ENCODE results near the gene KCNE1.

Gene KCNE1

DNA sequence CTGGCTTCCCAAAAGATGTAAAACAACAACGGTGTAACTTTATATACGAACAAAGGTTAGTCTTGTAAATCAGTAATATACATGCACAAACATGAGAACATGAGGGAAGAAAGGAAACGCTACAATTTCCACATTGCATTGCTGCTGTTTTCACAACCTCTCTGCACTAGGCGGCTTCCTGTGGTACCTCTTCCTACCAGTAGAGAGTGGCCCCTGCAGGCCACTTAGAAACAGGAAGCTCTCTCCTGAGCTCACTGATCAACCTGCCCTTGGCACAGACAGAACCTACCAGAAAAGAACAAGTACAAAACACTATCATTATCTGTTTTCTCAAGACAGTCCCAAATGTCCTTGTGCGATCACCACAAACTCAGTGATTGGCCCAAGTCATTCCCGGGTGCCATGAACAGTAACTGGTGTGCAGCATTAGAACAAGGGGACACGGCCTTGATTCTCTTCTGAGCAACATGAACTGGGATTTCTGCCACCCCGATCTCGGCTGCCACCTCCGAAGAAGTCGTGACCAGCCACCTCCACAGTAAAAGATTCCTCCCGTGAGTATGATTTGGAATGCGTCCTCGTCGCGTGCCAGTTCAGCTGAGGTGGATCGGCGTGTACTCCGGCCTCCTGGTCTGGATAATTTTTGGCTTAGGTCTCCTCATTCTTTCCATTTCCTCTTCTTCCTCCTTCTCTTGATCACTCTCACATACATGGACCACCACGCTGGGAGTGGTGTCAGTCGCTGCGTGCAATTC, 5.7 kb upstream of the KCNE1 start:
- TF ChIP-seq, protein P1, sequence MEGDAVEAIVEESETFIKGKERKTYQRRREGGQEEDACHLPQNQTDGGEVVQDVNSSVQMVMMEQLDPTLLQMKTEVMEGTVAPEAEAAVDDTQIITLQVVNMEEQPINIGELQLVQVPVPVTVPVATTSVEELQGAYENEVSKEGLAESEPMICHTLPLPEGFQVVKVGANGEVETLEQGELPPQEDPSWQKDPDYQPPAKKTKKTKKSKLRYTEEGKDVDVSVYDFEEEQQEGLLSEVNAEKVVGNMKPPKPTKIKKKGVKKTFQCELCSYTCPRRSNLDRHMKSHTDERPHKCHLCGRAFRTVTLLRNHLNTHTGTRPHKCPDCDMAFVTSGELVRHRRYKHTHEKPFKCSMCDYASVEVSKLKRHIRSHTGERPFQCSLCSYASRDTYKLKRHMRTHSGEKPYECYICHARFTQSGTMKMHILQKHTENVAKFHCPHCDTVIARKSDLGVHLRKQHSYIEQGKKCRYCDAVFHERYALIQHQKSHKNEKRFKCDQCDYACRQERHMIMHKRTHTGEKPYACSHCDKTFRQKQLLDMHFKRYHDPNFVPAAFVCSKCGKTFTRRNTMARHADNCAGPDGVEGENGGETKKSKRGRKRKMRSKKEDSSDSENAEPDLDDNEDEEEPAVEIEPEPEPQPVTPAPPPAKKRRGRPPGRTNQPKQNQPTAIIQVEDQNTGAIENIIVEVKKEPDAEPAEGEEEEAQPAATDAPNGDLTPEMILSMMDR (IDR thresholded peaks at IDR 0.05; ENCODE audit: low read depth, low read length): no peak
- no peak for DNase-seq (ENCODE audit: low read depth in 2 of 2)
- H3K4me3 ChIP-seq (replicated peaks in 1 of 2; ENCODE audit: low read depth in 2 of 2, low read length in 2 of 2): no peak overlapping the region

DNA sequence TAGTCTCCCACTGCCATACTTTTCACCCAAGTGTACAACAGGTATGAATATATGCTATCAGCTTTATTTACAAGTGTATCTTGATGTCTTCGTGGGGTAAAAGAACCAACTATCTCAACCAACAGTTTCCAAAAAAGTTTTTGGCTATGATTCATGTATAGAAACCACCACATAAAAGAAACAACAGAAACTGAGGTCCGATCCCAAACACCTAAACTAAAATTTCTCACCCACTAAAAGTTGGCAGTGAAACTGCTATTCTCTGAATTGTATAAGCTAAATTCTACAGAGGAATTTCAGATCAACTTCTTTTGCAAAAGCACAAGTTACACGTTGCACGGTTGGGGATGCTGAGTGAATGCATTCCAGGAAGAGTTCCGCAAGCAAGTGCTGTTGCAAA, 5.0 kb upstream of the KCNE1 start:
- TF ChIP-seq, protein P1 (IDR thresholded peaks at IDR 0.05; ENCODE audit: low read depth, low read length): no peak
- H3K4me3 ChIP-seq (replicated peaks in 1 of 2; ENCODE audit: low read depth in 2 of 2, low read length in 2 of 2): no peak overlapping the region
- no peak for DNase-seq (ENCODE audit: low read depth in 2 of 2)

DNA sequence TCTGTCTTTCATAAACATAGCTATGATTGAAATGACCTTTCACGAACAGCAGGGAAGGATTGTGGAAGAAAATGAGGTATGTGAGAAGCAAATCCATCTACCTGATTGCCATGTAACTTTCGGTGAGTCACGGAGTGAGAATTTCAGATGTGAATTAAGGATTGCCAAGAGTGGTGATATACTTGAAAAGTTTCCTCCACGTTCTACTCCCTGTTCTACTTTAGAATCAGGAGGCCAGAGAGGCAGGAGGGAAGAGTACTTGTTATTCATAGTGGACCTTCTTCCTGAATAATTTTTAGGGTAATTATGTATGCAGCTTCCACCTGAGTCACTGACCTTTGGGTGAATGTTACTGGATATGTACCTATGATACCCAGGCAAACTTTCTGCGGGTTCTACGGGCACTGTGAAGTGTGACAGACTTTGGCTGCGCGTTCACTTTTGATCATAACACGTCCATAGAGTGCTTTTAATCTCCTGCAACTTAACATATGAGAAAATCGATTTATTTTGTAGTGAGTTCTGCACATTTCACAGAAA, 2.6 kb upstream of the KCNE1 start:
- TF ChIP-seq, protein P1 (IDR thresholded peaks at IDR 0.05; ENCODE audit: low read depth, low read length): no peak
- DNase-seq (ENCODE audit: low read depth in 2 of 2): no peak
- no peak overlapping the region for H3K4me3 ChIP-seq (replicated peaks in 1 of 2; ENCODE audit: low read depth in 2 of 2, low read length in 2 of 2)

DNA sequence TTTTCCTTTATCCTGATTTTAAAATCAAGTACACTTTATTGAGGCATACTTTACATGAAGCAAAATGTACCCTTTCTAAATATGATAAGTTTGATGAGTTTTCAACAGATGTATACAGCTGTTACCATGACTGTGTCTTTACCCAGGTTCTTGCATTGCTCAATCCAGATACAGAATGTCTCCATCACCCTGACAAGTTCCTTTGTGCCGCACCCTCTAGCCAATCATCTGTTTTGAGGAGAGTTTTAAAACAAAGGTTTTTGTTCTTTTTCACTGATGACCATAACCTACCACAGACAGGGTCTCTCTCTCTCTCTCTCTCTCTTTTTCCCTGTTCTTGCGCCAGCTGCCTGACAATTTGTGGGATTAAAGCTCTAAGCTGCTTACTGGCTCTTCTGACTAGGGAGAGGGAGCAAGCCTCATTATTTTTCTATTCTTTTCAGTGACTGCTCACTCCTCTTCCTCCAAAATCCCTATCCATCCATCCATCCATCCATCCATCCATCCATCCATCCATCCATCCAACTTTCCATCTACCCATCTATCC, 1.2 kb upstream of the KCNE1 start:
- DNase-seq (ENCODE audit: low read depth in 2 of 2): peak; percentile 61 to 72
- TF ChIP-seq, protein P1 (IDR thresholded peaks at IDR 0.05; ENCODE audit: low read depth, low read length): no peak
- H3K4me3 ChIP-seq (replicated peaks in 1 of 2; ENCODE audit: low read depth in 2 of 2, low read length in 2 of 2): no peak overlapping the region

DNA sequence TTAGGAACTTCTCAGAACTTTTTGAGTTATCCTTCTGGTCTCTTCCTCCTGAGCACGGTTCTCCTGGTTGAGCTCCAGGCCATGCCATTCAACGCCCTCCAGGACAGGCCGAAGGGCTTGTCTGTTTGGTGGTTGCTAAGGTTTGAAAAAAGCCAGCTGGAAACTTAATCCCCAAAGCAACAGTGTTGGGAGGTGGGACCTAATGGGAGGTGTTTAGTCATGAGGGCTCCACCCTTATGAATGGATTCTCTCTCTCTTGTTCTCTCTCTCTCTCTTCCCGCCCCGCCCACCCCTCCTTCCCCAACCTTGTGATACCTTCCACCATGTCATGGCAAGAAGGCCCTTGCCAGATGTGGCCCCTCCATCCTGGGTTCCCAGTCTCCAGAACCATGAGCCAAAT, 829 bp downstream of the KCNE1 start:
- peak; percentile 50 to 53 for DNase-seq (ENCODE audit: low read depth in 2 of 2)
- TF ChIP-seq, protein P1 (IDR thresholded peaks at IDR 0.05; ENCODE audit: low read depth, low read length): no peak
- H3K4me3 ChIP-seq (replicated peaks in 1 of 2; ENCODE audit: low read depth in 2 of 2, low read length in 2 of 2): no peak overlapping the region

DNA sequence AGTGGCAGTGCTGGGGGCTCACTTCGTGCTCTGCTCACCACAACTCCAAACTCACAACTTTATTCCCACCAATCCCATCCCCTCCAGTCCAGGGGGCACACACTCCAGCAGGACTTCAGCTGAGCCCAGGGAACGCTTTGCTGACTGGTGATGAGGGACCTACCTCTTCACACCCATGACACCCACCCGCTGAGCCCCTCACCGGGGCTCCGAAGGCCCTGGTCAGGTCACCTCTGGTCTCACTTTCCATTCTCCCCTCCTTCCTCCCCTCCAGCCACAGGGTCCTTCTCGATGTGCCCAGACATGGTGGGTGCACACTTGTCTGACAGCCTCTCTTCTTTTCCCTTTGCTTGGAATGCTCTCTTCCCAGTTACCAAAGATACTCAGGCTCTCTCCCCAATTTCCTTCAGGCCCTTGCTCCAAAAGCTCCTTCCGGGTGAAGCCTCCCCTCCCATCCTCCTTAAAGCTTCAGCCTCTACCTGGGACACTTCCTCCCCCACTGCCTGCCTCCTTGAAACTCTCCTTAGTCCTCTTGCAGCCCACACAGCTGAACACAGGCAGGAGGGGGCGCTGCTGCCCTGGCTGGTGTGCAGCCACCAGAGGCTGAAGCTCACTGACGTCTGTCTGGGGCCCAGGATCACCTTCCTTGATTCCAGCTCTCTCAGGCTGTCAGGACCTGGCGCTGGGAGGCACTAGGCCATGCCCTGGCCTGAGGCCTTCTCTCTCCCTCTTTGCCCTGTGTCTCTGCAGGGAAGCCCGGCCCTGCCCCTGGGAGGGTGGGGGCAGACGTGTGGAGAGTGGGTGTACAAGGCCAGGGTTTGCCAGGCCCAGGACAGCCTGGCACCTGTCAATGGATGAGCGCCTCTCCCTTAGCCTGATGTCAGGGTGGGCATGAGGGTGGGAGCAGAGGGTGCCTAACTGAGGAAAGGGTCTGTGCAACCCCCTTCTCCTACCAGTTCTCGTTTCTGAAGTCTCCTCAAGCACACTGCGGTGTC, 1.6 kb downstream of the KCNE1 start:
- H3K4me3 ChIP-seq (replicated peaks in 1 of 2; ENCODE audit: low read depth in 2 of 2, low read length in 2 of 2): no peak overlapping the region
- peak; percentile 78 to 79 for DNase-seq (ENCODE audit: low read depth in 2 of 2)
- TF ChIP-seq, protein P1 (IDR thresholded peaks at IDR 0.05; ENCODE audit: low read depth, low read length): peak; percentile 90
